ENCODE measurements around the gene OLFML3.

The OLFML3 gene

DNA sequence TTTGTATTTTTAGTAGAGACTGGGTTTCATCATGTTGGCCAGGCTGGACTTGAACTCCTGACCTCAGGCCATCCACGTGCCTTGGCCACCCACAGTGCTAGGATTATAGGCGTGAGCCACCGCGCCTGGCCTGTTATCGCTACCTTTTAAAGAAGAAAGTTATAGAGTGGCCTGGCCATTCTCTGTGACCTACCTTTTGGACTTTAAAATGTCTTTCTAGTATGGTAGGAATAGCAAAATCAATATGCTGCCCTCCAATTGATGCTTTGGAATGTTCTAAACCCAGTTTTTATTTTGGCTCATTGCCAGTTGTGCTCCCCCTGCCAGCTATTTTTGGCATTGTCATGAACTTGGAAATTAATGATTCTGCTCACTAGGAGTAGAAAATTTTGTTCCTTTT lies 30.3 kb upstream of the OLFML3 start:
- DNase-seq = peak; percentile 48

DNA sequence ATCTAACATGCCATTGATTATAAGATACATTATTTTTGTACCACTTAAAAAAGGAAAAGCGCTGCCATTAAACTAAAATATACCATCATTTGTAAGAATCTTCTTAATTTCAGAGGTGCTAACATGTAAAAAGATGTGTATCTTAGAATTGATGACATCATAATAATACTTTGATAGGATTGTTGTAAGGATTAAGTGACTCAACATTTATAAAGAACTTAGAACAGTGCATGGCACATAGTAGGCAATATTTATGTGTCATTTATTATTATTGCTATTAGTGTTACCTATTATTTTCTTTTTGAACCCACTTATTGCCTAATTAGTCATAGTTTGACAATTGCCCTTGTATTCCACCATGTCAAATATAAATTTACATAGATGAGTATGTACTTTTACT lies 28.4 kb upstream of the OLFML3 start:
- DNase-seq = no peak

DNA sequence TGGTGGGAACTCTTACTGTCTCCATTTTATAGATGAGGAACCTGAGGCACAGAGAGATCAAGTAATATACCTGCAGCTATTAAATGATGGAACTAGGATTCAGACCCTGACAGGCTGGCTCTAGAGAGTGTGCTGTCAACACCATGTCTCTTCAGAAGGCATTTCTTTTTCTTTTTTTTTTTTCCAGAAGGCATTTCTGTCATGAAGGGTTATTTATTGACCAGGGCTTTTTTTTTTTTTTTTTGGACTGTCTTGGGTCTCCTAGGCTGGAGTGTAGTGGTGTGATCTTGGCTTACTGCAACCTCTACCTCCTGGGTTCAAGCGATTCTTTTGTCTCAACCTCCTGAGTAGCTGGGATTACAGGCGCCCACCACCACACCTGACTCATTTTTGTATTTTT lies 27.6 kb upstream of the OLFML3 start:
- no peak for DNase-seq

DNA sequence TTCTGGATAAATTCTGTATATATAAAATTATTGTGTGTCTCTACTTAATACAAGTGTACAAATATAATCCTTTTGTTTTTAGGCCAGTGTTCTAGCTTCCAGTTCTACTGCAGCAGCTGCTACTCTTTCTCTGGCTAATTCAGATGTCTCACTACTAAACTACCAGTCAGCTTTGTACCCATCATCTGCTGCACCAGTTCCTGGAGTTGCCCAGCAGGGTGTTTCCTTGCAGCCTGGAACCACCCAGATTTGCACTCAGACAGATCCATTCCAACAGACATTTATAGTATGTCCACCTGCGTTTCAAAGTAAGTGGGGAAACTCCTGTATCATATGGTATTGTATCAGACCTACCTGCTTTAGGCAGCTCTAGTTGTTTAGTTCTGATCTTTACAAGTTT lies 21.3 kb upstream of the OLFML3 start:
- no peak for DNase-seq

DNA sequence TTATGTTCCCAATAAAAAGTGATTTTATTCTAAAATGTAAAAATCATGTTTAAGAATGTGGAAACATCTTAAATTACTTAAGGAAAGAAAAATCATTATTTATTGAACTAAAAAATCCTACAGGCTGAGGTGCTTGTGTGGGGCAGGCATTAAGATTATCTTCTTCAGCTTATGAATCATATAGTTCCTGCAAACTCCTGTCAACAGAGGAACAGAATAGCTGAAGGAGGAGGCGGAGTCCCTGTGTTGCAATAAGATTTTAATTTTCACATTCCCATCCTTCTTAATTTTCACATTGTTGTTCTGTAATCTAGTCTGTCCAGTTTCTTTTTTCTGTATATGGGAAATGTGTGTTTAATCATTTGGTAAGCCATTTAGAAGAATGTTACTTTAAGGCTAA lies 20.6 kb upstream of the OLFML3 start:
- DNase-seq = no peak

DNA sequence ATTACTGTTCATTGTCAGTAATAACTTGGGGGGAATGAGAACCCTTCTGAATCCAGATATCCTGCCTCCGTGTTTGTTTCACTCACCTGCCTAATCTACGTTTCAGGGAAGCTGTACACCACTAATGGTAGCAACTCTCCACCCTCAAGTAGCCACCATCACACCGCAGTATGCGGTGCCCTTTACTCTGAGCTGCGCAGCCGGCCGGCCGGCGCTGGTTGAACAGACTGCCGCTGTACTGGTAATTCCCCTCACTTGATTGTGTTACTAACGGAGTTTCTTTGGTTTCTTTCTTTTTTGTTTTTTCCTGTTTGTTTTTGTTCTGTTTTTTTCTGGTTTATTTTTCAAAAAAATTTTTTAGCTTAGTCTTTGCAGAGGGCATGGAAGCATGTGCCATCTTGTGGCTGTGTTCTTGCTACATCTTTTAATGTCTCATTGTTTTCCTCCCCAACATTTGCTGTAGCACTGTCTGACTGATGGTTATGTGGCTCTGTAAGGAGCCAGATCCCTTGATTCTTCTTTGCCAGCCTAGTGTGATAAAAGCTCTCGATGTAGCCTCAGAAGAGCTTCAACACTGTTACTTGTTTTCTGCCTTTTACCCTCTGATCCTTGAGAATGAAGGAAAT lies 15.9 kb upstream of the OLFML3 start:
- no peak for DNase-seq

DNA sequence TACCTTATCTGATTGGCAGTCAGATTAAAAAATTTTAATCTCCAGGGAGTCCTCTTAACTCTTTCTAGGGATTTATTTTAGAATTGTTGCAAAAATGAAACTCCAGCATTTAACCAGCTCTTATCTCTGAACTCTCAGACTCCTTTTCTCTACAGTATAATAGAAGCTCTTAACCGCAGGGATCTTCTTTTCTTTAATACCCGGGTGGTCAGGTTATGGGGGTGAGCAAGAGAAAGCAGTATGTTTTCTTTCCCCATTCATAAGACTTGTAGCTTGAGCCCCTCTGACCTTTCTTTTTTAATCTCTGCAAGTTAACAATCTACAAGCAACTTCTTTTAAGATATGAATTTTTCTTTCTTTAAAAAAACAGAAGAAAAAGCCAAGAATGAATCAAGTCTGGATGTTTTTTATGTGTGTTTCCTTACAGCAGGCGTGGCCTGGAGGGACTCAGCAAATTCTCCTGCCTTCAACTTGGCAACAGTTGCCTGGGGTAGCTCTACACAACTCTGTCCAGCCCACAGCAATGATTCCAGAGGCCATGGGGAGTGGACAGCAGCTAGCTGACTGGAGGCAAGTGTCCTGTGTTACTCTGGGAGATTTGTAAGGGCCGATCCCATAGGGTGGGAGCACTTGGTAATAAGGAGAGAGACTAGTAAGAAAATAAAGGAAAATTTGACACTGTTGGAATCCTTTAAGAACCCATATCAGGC lies 13.4 kb upstream of the OLFML3 start:
- DNase-seq = no peak

DNA sequence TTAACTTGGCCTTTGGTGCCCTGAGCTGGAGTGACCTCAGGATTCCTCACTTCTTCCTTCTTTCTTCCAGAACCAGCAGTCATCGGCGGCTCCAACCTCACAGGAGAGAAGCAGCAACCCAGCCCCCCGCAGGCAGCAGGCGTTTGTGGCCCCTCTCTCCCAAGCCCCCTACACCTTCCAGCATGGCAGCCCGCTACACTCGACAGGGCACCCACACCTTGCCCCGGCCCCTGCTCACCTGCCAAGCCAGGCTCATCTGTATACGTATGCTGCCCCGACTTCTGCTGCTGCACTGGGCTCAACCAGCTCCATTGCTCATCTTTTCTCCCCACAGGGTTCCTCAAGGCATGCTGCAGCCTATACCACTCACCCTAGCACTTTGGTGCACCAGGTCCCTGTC lies 6.3 kb upstream of the OLFML3 start:
- no peak for DNase-seq

DNA sequence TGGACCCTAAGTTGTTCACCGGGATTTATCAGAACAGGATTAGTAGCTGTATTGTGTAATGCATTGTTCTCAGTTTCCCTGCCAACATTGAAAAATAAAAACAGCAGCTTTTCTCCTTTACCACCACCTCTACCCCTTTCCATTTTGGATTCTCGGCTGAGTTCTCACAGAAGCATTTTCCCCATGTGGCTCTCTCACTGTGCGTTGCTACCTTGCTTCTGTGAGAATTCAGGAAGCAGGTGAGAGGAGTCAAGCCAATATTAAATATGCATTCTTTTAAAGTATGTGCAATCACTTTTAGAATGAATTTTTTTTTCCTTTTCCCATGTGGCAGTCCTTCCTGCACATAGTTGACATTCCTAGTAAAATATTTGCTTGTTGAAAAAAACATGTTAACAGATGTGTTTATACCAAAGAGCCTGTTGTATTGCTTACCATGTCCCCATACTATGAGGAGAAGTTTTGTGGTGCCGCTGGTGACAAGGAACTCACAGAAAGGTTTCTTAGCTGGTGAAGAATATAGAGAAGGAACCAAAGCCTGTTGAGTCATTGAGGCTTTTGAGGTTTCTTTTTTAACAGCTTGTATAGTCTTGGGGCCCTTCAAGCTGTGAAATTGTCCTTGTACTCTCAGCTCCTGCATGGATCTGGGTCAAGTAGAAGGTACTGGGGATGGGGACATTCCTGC lies 3.9 kb upstream of the OLFML3 start:
- peak; percentile 28 for DNase-seq

DNA sequence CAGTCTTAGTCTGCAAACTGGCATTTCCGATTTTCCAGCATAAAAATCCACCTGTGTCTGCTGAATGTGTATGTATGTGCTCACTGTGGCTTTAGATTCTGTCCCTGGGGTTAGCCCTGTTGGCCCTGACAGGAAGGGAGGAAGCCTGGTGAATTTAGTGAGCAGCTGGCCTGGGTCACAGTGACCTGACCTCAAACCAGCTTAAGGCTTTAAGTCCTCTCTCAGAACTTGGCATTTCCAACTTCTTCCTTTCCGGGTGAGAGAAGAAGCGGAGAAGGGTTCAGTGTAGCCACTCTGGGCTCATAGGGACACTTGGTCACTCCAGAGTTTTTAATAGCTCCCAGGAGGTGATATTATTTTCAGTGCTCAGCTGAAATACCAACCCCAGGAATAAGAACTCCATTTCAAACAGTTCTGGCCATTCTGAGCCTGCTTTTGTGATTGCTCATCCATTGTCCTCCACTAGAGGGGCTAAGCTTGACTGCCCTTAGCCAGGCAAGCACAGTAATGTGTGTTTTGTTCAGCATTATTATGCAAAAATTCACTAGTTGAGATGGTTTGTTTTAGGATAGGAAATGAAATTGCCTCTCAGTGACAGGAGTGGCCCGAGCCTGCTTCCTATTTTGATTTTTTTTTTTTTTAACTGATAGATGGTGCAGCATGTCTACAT lies 2.5 kb upstream of the OLFML3 start:
- no peak for DNase-seq

DNA sequence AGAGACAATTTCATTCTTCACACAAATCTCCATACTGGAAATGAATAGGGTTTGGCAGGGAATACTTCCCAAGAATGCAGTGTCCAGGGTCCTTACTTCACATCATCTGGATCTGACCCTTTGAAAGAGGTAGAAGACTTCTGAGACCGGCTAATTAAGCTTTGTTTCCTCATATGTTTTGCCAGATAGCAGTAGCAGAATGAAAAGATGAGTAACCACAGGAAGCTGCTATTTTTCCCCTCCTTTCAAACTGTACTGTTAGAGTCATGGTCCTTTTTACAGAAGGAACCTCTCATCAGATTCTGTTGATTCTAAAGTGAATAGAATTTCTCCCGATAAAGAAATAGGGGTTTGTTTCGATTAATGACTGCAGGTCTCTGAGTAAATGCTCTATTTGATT lies 1.4 kb upstream of the OLFML3 start:
- no peak for DNase-seq

DNA sequence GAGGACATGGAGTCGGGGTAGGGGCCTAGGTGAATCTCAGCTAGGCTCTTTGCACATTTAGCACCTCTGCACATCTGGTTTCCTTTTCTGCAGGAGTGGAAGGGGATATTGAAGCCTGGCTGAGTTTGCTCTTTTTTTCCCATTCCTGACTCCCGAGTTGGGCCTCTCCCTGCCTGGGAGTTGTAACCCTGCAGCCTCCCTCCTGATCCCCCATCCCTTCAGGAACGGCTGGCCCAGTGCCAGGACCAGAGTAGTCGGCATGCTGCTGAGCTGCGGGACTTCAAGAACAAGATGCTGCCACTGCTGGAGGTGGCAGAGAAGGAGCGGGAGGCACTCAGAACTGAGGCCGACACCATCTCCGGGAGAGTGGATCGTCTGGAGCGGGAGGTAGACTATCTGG lies 836 bp downstream of the OLFML3 start:
- DNase-seq = no peak

DNA sequence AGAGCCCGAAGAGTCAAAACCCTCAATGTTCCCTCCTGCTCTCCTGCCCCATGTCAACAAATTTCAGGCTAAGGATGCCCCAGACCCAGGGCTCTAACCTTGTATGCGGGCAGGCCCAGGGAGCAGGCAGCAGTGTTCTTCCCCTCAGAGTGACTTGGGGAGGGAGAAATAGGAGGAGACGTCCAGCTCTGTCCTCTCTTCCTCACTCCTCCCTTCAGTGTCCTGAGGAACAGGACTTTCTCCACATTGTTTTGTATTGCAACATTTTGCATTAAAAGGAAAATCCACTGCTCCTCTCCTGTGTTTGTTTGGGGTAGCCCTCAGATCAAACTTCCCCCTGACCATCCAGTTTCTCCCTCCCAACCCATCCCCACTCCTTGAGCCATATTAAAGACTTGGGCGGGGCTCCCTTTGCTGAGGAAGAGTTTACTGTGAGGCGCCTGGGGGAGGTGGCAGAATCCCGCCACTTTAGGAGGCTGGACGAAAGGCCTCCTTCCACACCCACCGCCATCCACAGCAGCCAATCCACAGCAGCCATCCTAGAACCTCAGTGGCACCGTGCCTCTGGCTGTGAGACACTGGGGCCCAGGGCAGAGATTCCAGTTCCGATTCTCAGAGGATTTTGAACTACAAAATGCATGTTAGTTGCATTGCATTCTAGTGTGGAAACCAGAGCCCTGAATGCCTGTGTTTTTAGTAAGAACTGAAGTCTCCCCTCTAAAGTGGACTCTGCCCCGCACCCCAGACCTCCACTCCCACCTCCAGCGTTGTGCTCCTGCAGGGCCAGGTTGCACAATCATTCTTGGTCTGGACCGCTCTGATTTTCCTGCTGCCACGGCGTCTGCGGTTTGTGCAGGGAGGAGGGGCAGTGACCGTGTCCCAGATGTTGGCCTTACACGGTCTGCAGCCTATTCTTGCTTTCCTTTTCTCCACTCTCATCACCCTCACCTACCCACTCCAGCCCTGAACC lies 3.0 kb downstream of the OLFML3 start:
- no peak for DNase-seq

DNA sequence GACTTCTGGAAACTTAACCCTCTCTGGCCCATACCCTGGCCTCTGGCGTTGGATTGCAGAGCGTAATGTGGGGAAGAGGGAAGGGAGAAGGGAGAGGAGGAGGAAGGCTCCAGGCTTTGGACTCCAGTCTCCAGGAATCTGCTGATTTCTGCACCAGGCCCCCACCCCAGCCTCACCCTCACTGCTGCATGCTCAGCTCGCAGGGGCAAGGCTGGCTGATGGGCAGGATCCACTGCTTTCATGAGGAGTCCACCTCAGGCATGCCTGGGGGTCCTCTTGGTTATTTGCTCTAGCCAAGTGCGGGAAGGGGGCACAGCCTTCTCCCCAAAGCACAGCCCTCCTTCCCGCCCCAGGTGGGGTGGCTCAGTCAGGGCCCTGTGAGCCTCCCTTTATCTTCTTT lies 3.7 kb downstream of the OLFML3 start:
- no peak for DNase-seq

DNA sequence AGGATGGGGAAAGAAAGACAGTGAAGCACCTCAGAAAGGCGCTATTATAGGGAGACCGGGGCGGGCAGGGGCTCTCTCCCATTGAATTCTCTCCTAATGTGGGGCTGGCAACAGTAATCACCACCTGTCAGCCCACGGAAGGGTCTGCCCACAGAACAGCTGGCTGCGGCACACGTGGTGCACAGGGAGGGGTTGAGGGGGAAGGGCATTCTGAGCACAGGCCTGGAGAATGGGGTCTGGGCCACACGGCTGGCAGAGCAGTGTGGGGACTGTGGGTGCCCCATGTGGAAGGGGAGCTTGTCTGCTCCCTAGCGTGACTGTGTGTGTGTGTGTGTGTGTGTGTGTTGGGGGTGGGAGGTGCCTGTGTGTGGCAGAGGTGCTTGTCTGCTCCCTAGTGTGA lies 4.1 kb downstream of the OLFML3 start:
- no peak for DNase-seq

DNA sequence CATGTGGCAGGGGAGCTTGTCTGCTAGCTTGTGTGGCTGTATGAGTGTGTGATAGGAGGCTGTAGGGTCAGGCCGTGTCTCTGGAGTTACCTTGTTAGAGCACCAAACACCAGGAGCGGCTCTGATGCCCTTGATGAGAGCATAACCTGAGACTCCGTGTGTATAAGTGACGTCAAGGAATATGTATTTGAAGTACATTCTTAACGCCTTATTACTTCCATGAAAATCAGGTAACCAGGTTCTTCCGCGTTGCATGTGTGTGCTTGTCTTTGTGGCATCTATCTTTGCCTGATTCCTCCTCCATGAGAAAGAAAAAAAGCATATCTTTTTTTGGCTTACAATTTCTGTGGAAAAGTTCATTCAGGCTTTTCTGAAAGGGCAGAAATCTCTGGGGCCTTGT lies 4.6 kb downstream of the OLFML3 start:
- DNase-seq = no peak

DNA sequence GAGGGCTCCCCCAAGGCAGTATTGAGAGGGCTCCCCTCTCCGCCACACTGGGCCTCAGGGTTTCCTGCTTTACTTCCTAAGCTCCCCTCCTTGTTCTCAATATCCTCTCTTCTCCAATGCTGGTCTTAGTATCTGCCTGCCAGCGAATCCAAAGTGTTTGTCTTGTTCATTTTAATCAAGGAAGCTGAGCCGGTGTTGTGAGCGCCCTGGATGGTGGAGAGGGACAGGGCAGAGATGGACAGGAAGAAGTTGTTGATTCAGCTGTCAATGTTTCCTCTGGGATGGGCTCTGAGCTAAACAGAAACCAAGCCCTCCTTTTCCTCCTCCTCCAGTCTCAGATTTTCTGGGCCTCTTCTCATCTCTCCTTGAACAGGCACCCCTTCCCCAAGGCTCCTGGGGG lies 5.4 kb downstream of the OLFML3 start:
- DNase-seq = no peak

DNA sequence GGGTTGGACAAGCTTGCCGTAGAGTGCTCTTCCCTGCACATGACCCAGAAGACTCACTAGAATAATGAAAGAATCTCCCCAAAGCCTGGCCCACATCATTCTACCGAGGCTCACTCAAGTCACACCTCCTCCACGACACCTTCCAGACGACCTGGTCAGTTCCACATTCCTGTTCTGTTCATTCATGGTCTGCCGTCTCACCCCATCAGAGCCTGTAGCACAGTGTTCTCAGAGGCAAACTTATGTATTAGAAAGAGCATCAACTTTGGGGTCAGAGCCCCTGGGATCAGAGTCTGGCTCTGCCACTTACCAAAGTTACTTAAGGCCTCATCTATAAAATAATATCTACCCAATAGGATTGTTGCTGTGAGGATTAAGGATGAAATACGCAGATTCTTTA lies 7.5 kb downstream of the OLFML3 start:
- DNase-seq = no peak

DNA sequence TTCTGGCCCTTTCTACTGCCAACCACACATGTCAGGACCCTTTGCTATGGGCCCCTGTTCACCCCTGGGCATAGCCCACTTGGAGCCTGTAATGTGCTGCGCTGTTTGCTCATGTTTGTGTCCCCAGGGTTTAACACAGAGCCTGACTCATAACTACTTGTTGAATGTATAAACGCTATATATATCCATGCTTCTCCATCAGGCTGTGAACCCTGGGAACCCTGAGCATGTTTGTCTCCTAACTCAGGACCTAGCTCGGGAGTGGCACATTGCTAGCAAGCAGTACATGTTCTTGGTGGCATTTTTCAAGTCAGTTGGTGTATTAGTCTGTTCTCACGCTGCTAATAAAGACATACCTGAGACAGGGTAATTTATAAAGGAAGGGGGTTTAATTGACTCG lies 8.0 kb downstream of the OLFML3 start:
- no peak for DNase-seq

DNA sequence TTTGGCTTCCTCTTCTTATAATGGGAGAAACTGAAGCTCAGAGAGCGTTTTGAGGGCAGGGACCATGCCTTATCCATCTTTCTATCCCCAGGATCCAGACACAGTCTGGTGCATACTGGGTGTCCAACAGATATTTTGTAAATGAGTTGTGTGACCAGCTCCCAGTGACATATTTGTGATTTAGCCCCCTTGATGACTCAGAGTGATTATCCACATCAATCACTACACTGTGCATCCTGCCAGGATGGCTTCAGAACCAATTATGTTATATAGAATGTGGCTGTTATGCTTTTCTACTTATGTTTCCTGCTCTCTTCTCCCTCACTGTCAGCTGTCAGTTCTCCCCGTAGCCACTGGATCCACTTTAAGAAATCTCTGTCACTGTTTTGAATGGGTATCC lies 11.3 kb downstream of the OLFML3 start:
- DNase-seq = no peak

DNA sequence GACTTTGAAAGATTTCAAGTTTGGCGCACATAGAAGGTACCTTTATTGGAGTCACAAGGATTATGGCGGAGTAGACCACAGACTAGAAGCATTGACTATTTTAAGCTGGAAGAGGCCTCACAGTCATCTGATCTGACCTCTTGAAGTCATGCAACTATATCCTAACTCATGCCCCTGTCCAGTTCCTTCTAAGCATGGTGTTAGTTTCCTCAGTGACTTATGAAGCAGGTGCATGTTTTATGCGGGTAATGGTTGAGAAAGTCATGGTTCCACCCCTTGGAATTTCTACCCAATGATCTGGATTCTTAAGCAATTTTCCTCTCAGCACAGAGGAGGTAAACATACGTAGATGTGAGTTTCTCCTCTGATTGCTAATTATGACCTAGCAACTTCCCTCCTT lies 11.7 kb downstream of the OLFML3 start:
- no peak for DNase-seq

DNA sequence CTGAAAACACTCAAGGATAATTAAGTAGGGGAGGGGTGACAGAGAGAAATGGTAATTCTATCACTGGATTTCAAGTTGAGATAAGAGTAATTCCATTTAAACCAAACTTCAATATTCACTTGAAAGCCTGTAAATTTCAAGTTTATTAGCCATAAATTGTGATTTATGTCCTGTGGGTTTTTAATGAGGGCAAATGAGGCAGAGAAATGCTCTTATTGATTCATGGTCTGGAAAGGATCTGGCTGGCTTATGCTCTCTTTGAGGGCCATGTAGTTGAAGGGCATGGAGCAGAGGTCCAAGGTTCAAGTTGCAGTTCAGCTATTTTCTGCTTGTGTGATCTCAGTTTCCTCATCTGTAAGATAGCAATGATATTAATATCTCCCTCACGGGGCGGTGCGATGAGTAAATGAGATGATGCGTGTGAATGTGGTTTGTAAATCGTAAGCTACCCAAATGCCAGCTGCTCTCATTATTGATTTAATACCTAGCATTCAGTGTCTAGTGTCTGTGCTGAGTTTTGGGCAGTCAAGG lies 12.3 kb downstream of the OLFML3 start:
- no peak for DNase-seq

DNA sequence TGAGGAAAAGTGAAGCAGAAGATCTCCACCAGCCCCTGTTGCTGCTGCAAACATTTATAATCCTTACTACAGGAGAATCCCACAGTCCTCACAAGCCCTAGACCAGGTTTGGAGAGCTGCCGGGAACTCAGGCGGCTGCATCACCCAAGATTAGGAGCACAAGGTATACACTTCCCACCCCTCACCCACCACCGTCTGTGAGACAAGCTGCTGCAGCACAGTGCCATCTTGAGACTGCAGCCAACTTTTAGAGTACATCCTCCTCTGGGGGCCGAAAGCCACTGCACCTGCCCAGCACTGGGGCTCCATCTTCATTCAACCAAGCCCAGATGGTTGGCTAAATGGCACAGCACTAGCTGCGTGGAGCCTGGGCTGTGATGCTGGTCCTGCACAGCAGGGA lies 13.8 kb downstream of the OLFML3 start:
- no peak for DNase-seq
